ENCODE data around the gene EXD3.

GRCh38 chr9:137433916-137434431 is 11.0 kb upstream of the EXD3 start:
- TF ChIP-seq CTCF (IDR thresholded peaks at IDR 0.05) (no peak), POLR2A (IDR thresholded peaks at IDR 0.05) (no peak)
